SK-N-MC (cell line): Measurements from ENCODE around the gene CASKIN2.

Experiments used
- EZH2 ChIP-seq: fragments of 200-600 bp; sonication (generic); IDR thresholded peaks from one replicate; pipeline ENCODE4 v1.6.1; 2017; ENCODE audit warnings: antibody characterized with exemption
- FOXP2 ChIP-seq: optimal IDR thresholded peaks from 2 replicates; pipeline ENCODE3; 2011; ENCODE audit warnings: mild to moderate bottlenecking, moderate library complexity; ENCODE audit not compliant: insufficient read depth; ENCODE audit errors: extremely low read length, control extremely low read depth
- POLR2AphosphoS5 ChIP-seq: IDR thresholded peaks from 2 replicates; pipeline ENCODE4 v1.6.1; 2012; ENCODE audit warnings: mild to moderate bottlenecking, low read depth, low read length, borderline replicate concordance

DNA sequence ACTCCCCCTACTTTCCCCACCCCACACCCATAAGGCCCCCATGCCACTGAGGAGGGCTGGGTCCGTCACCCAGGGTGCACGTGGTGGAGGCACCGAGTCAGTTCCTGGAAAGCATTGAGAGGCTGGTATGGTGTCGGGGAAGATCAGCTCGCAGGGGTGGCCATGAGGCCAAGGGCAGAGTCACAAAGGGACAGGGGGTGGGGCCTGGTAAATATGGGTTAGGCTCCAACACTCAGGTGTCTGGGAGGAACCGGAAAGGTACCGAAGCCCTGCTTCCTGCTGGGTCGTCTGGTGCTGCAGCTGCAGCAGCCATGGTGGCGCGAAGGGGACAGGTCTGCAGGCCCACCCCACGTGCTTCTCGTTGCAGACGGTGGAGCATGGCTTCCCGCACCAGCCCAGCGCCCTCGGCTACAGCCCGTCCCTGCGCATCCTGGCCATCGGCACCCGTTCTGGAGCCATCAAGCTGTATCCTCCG lies 40.4 kb upstream of the CASKIN2 start:
- no peak for TF ChIP-seq POLR2AphosphoS5
- TF ChIP-seq EZH2, result no peak
- TF ChIP-seq FOXP2, result no peak
